H9 (cell line): ENCODE data around the gene PRAMEF13. TPM values are rescaled to one million over a fixed set of nuclear protein-coding genes. Genes with fewer than 3 reads are reported as not detected.
"Not testable (repeated sequence)": the region's sequence is repeated elsewhere in the genome, so short reads cannot be mapped to it uniquely, and the experiment has no call there.

ENCODE experiments used
- DNase-seq: peaks from one replicate; pipeline ENCODE4 v3.0.0-alpha.2; 2017
- H2AFZ ChIP-seq: one replicate; pipeline ENCODE4 v1.6.1; 2013; ENCODE audit warnings: mild to moderate bottlenecking, low read length, control low read depth, moderate library complexity
- H2AK5ac ChIP-seq: 2 replicates; pipeline ENCODE4 v1.6.1; 2013; ENCODE audit warnings: low read length, control low read depth, mixed read lengths; ENCODE audit not compliant: insufficient read length
- H2BK120ac ChIP-seq: one replicate; pipeline ENCODE4 v1.6.1; 2013; ENCODE audit warnings: low read depth, mild to moderate bottlenecking, low read length, control low read depth, inconsistent platforms; ENCODE audit not compliant: poor library complexity, severe bottlenecking
- H2BK12ac ChIP-seq: 2 replicates; pipeline ENCODE4 v1.6.1; 2013; ENCODE audit warnings: low read length, control low read depth, mixed read lengths, low read depth; ENCODE audit not compliant: insufficient read length
- H2BK15ac ChIP-seq: 2 replicates; pipeline ENCODE4 v1.6.1; 2013; ENCODE audit warnings: low read depth, low read length, control low read depth
- H2BK20ac ChIP-seq: one replicate; pipeline ENCODE4 v1.6.1; 2013; ENCODE audit warnings: low read depth, mild to moderate bottlenecking, low read length, control low read depth, inconsistent platforms; ENCODE audit not compliant: poor library complexity, severe bottlenecking
- H2BK5ac ChIP-seq: 2 replicates; pipeline ENCODE4 v1.6.1; 2013; ENCODE audit warnings: low read length, control low read depth, mixed read lengths; ENCODE audit not compliant: insufficient read length
- H3K14ac ChIP-seq: 2 replicates; pipeline ENCODE4 v1.6.1; 2013; ENCODE audit warnings: low read length, control low read depth; ENCODE audit not compliant: insufficient read depth
- H3K18ac ChIP-seq: 2 replicates; pipeline ENCODE4 v1.6.1; 2013; ENCODE audit warnings: low read depth, mild to moderate bottlenecking, mixed read lengths, low read length, control low read depth; ENCODE audit not compliant: insufficient read length
- H3K23ac ChIP-seq: 2 replicates; pipeline ENCODE4 v1.6.1; 2013; ENCODE audit warnings: low read length, control low read depth, mixed read lengths, low read depth; ENCODE audit not compliant: insufficient read length
- H3K23me2 ChIP-seq: 2 replicates; pipeline ENCODE4 v1.6.1; 2013; ENCODE audit warnings: low read depth, mild to moderate bottlenecking, mixed read lengths, low read length, control low read depth; ENCODE audit not compliant: insufficient read length, poor library complexity, severe bottlenecking
- H3K27ac ChIP-seq: 2 replicates; pipeline ENCODE4 v1.5.1; 2013; ENCODE audit warnings: low read length, control low read depth, mixed read lengths, low read depth; ENCODE audit not compliant: insufficient read length
- H3K27me3 ChIP-seq: 2 replicates; pipeline ENCODE4 v1.6.1; 2013; ENCODE audit warnings: low read length, control low read depth, inconsistent platforms; ENCODE audit not compliant: insufficient read depth
- H3K4ac ChIP-seq: 2 replicates; pipeline ENCODE4 v1.6.1; 2013; ENCODE audit warnings: low read depth, mild to moderate bottlenecking, control low read depth, inconsistent platforms, low read length, moderate library complexity
- H3K4me1 ChIP-seq: 2 replicates; pipeline ENCODE4 v1.6.1; 2013; ENCODE audit warnings: low read length, control low read depth, inconsistent platforms; ENCODE audit not compliant: insufficient read depth
- H3K4me2 ChIP-seq: 2 replicates; pipeline ENCODE4 v1.6.1; 2013; ENCODE audit warnings: low read length, control low read depth, mixed read lengths; ENCODE audit not compliant: insufficient read length, insufficient read depth
- H3K56ac ChIP-seq: 2 replicates; pipeline ENCODE4 v1.6.1; 2013; ENCODE audit warnings: low read depth, mild to moderate bottlenecking, mixed read lengths, low read length, control low read depth; ENCODE audit not compliant: insufficient read length
- H3K79me1 ChIP-seq: 2 replicates; pipeline ENCODE4 v1.6.1; 2013; ENCODE audit warnings: low read depth, mild to moderate bottlenecking, moderate library complexity, low read length, control low read depth, inconsistent platforms; ENCODE audit not compliant: insufficient read depth, poor library complexity, severe bottlenecking
- H3K79me2 ChIP-seq: 2 replicates; pipeline ENCODE4 v1.6.1; 2013; ENCODE audit warnings: low read length, control low read depth, inconsistent platforms; ENCODE audit not compliant: insufficient read depth
- H3K9ac ChIP-seq: 2 replicates; pipeline ENCODE4 v1.6.1; 2013; ENCODE audit warnings: low read length, control low read depth, mixed read lengths; ENCODE audit not compliant: insufficient read length; ENCODE audit errors: extremely low read depth
- H3K9me3 ChIP-seq: one replicate; pipeline ENCODE4 v1.6.1; 2013; ENCODE audit warnings: low read depth, low read length, inconsistent platforms; ENCODE audit not compliant: control insufficient read depth
- H3T11ph ChIP-seq: one replicate; pipeline ENCODE4 v1.6.1; 2013; ENCODE audit warnings: mild to moderate bottlenecking, low read length, control low read depth, inconsistent platforms
- H4K20me1 ChIP-seq: one replicate; pipeline ENCODE4 v1.6.1; 2013; ENCODE audit not compliant: control insufficient read depth, insufficient read length, insufficient read depth
- H4K5ac ChIP-seq: 2 replicates; pipeline ENCODE4 v1.6.1; 2013; ENCODE audit warnings: low read depth, mild to moderate bottlenecking, mixed read lengths, low read length, control low read depth; ENCODE audit not compliant: insufficient read length
- H4K8ac ChIP-seq: replicated peaks from 2 replicates; pipeline ENCODE4 v1.6.1; 2013; ENCODE audit warnings: low read length, control low read depth, mixed read lengths, low read depth; ENCODE audit not compliant: insufficient read length
- H4K91ac ChIP-seq: 2 replicates; pipeline ENCODE4 v1.6.1; 2013; ENCODE audit warnings: low read depth, mild to moderate bottlenecking, moderate library complexity, mixed read lengths, low read length, control low read depth; ENCODE audit not compliant: insufficient read length
- H3K27ac Mint-ChIP-seq, 3 experiments: 2 replicates in 2 of 3; 3 replicates in 1 of 3; pipeline ENCODE4 v1.8.0; 2020 to 2021; ENCODE audit warnings: mixed read lengths in 3 of 3, mild to moderate bottlenecking in 1 of 3, moderate library complexity in 1 of 3
- H3K27me3 Mint-ChIP-seq: 2 replicates; pipeline ENCODE4 v1.8.0; 2021; ENCODE audit warnings: low read depth, mild to moderate bottlenecking, moderate library complexity, mixed read lengths
- H3K36me3 Mint-ChIP-seq, 3 experiments: 2 replicates in 2 of 3; 3 replicates in 1 of 3; pipeline ENCODE4 v1.8.0; 2020 to 2021; ENCODE audit warnings: low read depth in 3 of 3, mixed read lengths in 3 of 3; ENCODE audit not compliant: insufficient read depth in 1 of 3
- H3K4me1 Mint-ChIP-seq, 2 experiments: 2 replicates each; pipeline ENCODE4 v1.8.0; 2020; ENCODE audit warnings: mixed read lengths in 2 of 2
- H3K4me3 Mint-ChIP-seq, 2 experiments: 2 replicates in 1 of 2; 3 replicates in 1 of 2; pipeline ENCODE4 v1.8.0; 2020 to 2021; ENCODE audit warnings: mild to moderate bottlenecking in 2 of 2, mixed read lengths in 2 of 2, moderate library complexity in 1 of 2
- H3K9me3 Mint-ChIP-seq, 2 experiments: 2 replicates in 1 of 2; 3 replicates in 1 of 2; pipeline ENCODE4 v1.8.0; 2020; ENCODE audit warnings: mild to moderate bottlenecking in 2 of 2, mixed read lengths in 2 of 2, moderate library complexity in 1 of 2
- WGBS: extraction: QIAGEN DNeasy Blood & Tissue Kit; methylation state at CpG from one replicate; pipeline ENCODE4 v1.1.7; 2013; ENCODE audit warnings: missing lambda C conversion rate, low lambda C conversion rate, mixed read lengths; ENCODE audit not compliant: insufficient read length; ENCODE audit errors: extremely low coverage; 5-methylcytosine and 5-hydroxymethylcytosine counted together
- total RNA-seq: library from RNA; stranded (reverse); gene quantifications from 2 replicates; pipeline ENCODE4 v1.2.1, GENCODE V29; 2021

Gene PRAMEF13
- total RNA-seq, 1 experiment from 2014 or later: not detected

DNA sequence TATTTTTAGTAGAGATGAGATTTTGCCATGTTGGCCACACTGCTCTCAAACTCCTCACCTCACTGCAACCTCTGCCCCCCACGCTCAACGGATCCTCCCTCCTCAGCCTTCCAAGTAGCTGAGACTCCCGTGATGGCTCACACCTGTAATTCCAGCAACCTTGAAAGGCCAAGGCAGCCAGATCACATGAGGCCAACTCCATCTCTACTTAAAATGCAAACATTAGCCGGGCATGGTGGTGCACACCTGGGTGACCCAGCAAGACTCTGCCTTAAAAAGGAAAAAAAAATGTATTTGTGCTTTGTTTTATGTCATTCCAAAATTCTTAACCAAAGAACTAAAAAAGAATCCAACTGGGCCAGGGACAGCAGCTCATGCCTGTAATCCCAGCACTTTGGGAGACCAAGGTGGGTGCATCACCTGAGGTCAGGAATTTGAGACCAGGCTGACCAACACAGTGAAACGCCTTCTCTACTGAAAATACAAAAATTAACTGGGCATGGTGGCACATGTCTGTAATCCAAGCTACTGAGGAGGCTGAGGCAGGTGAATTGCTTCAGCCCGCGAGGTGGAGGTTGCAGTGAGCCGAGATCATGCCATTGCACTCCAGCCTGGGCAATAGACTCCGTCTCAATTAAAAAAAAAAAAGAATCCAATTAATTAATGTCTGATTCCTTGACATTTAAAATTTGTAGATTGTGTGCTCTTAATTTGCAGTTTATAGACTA lies 42.5 kb upstream of the PRAMEF13 start:
- H3K27ac Mint-ChIP-seq, H3K4me3 Mint-ChIP-seq, H3K9ac ChIP-seq, H2AFZ ChIP-seq, H3K14ac ChIP-seq, H3K27ac ChIP-seq, H2BK12ac ChIP-seq, H4K91ac ChIP-seq, H4K5ac ChIP-seq, H2BK20ac ChIP-seq, H2AK5ac ChIP-seq, H3K27me3 Mint-ChIP-seq, H4K8ac ChIP-seq, H3K56ac ChIP-seq, H3K79me2 ChIP-seq, H3K23ac ChIP-seq, H2BK120ac ChIP-seq, DNase-seq, H3K79me1 ChIP-seq, H3K4me2 ChIP-seq, H3K27me3 ChIP-seq, H4K20me1 ChIP-seq, H2BK15ac ChIP-seq, H3K23me2 ChIP-seq, H3K4me1 Mint-ChIP-seq, H2BK5ac ChIP-seq, H3T11ph ChIP-seq, H3K4me1 ChIP-seq, H3K18ac ChIP-seq, H3K4ac ChIP-seq: not testable (repeated sequence)
- peaks cover 66% of the 10 kb centered on the region for H3K9me3 ChIP-seq
- no CpG with 5 or more reads among the region's 9 CpGs for WGBS
- Mint-ChIP-seq H3K36me3 (peaks cover 16 to 46% (median 20%) of the 10 kb centered on the region in 3 experiments), H3K9me3 (peaks cover 77 to 79% of the 10 kb centered on the region in 2 experiments)

DNA sequence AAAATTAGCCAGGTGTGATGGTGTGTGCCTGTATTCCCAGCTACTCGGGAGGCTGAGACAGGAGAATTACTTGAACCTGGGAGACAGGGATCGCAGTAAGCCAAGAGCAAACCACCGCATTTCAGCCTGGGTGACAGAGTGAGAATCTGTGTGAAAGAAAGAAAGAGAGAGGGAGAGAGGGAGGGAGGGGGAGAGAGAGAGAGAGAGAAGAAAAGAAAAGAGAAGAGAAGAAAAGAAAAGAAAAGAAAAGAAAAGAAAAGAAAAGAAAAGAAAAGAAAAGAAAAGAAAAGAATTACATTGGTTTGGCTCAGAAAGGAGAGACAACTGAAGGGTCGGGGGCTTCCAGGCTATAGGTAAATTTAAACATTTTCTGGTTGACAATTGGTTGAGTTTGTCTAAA lies 38.4 kb upstream of the PRAMEF13 start:
- no CpG with 5 or more reads among the region's 4 CpGs for WGBS
- not testable (repeated sequence) for H3K4me1 ChIP-seq, H3K27ac Mint-ChIP-seq, DNase-seq, H3K27ac ChIP-seq, H2BK15ac ChIP-seq, H3K9ac ChIP-seq, H3K4ac ChIP-seq, H2BK5ac ChIP-seq, H3K4me2 ChIP-seq, H3K4me3 Mint-ChIP-seq, H2BK20ac ChIP-seq, H3K18ac ChIP-seq, H3K14ac ChIP-seq, H3K56ac ChIP-seq, H2AFZ ChIP-seq, H4K91ac ChIP-seq, H3K27me3 ChIP-seq, H3T11ph ChIP-seq, H4K8ac ChIP-seq, H3K23ac ChIP-seq, H2BK12ac ChIP-seq, H3K23me2 ChIP-seq, H2AK5ac ChIP-seq, H3K79me1 ChIP-seq, H4K5ac ChIP-seq, H3K27me3 Mint-ChIP-seq, H3K79me2 ChIP-seq, H3K4me1 Mint-ChIP-seq, H2BK120ac ChIP-seq, H4K20me1 ChIP-seq
- H3K9me3 ChIP-seq: peaks cover 51% of the 10 kb centered on the region
- peaks cover 83 to 91% of the 10 kb centered on the region in 2 experiments for H3K9me3 Mint-ChIP-seq
- peaks cover 9 to 33% (median 10%) of the 10 kb centered on the region in 3 experiments for H3K36me3 Mint-ChIP-seq
